Keratinocyte (primary cell): ENCODE measurements around the gene MMP2.

ENCODE experiments used
- CTCF ChIP-seq, 3 experiments: IDR thresholded peaks in 1 of 3; conservative IDR thresholded peaks in 1 of 3; optimal IDR thresholded peaks in 1 of 3; 2 replicates in 2 of 3; 3 replicates in 1 of 3; pipeline versions ENCODE3 to v1.5.1; 2011; ENCODE audit warnings: low read length in 3 of 3, mild to moderate bottlenecking in 3 of 3, moderate library complexity in 2 of 3, control low read depth in 1 of 3, inconsistent platforms in 1 of 3; ENCODE audit not compliant: insufficient read depth in 2 of 3; ENCODE audit errors: extremely low read depth in 1 of 3
- EZH2 ChIP-seq: IDR thresholded peaks from one replicate; pipeline ENCODE4 v1.6.1; 2012; ENCODE audit warnings: inconsistent platforms, mild to moderate bottlenecking, low read length, moderate library complexity

DNA sequence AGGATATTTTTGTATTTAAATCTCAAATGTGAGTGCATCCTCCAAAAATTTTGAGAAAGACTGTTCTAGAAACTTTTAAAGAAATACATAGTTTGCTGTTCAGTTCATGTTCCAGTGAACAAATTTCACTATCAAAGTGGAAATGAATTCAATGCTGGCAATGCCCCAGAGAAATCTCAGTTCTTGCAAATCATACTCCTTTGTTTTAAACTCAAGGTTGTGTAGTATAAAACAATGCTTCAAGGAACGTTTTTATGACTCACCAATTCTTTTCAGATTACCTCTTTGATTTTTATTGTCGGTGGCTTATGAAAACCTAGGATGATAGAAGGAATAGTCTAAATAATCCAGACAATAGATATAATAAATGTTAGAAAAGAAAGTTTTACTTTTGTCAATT lies 47.4 kb downstream of the MMP2 start:
- no peak for TF ChIP-seq CTCF (optimal IDR thresholded peaks at IDR 0.05 in 1 of 3, IDR thresholded peaks at IDR 0.05 in 1 of 3, conservative IDR thresholded peaks at IDR 0.05 in 1 of 3; ENCODE audit: extremely low read depth in 1 of 3, insufficient read depth in 2 of 3, low read length in 3 of 3)
- TF ChIP-seq EZH2, result no peak
